DMS 273 treated with DMSO at 0.1 percent for 48 hours (cell line): ENCODE results near the gene SH3BP4.

Experiments
- DNase-seq: peaks from one replicate; lab custom pipeline; 2025; lab: John Stamatoyannopoulos, UW

Gene SH3BP4, protein sequence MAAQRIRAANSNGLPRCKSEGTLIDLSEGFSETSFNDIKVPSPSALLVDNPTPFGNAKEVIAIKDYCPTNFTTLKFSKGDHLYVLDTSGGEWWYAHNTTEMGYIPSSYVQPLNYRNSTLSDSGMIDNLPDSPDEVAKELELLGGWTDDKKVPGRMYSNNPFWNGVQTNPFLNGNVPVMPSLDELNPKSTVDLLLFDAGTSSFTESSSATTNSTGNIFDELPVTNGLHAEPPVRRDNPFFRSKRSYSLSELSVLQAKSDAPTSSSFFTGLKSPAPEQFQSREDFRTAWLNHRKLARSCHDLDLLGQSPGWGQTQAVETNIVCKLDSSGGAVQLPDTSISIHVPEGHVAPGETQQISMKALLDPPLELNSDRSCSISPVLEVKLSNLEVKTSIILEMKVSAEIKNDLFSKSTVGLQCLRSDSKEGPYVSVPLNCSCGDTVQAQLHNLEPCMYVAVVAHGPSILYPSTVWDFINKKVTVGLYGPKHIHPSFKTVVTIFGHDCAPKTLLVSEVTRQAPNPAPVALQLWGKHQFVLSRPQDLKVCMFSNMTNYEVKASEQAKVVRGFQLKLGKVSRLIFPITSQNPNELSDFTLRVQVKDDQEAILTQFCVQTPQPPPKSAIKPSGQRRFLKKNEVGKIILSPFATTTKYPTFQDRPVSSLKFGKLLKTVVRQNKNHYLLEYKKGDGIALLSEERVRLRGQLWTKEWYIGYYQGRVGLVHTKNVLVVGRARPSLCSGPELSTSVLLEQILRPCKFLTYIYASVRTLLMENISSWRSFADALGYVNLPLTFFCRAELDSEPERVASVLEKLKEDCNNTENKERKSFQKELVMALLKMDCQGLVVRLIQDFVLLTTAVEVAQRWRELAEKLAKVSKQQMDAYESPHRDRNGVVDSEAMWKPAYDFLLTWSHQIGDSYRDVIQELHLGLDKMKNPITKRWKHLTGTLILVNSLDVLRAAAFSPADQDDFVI

DNA sequence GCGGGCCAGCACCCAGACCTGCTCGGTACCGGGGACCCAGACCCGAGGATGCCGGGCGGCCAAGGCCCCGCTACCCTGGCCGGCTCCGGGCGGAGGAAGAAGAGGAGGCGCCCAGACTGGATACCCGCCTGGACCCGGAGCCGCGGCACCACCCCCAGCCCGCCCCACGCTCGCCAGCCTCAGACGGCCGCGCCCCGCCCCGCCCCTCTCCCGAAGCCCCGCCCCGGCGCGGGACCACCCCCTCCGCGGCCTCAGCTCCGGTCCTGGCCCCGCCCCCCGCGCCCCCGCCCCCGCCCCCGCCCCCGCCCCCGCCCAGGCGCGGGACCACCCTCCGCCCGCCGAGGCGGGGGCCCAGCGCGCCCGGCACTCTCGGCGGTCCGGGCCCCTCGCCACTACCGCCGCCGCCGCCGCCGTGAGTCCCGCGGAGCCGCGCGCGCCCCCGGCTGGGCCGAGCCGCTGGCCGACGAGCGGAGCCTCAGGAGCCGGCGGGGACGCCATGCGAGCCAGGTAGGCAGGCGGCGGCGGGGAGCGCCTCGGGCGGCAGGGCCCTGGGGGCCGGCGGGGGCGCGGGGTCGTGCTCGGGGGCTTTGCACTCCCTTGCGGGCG lies at the start of gene SH3BP4:
Gene SH3BP4 (plus strand): TSS at position 354 of the 606 bp plus-strand sequence. CDS start 82,986 bp downstream, outside the sequence.
- DNase-seq: no peak

DNA sequence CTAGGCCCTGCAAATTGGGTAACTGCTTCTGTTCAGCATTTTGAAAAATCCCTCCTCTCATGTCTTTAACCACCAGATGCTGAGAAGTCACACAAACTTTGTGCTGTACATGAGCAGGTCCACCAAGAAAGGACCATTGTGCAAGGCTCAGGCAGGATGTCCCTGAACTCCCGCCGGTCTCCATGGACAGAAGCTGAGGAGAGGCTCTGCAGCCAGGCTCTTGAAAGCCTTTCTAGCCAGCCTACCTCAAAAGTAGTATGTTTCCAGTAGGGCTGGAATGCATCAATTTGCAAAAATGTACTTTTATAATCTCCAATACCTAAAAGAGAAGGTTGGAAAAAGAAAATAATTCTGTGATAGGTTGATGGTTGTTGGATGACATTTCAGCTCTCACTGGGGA lies 47.0 kb upstream of the SH3BP4 start:
- no peak for DNase-seq

DNA sequence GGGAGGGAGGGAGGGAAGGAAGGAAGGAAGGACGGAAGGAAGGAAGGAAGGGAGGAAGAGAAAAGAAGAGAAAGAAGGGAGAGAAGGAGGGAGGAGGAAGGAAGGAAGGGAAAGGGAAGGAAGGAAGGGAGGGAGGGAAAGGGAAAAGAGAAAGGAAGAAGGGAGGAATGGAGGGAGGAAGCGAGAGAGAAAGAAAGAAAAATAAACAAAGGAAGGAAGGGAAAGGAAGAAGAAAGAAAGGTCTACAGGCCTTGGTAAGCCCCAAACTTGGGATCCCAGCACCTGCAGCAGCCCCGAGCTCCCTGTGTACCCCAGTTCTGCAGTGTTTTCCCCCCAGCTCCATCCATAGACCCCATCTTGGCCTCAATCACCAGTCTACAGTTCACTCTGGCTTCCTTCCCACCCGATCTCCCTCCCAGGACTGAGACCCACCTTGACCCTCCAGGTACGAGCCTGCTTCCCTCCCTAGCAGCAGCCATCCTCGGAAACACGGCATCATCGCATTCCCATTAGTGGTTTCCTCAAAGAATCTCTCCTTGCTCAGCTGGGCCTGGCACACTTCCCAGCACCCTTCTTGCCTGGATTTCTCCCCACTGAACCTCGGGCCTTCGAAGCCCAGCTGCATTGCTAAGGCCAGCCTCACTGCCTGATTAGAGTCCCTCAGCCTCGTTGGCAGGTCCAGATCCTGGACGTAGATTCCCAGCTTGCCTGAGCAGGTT lies 46.1 kb upstream of the SH3BP4 start:
- no peak for DNase-seq

DNA sequence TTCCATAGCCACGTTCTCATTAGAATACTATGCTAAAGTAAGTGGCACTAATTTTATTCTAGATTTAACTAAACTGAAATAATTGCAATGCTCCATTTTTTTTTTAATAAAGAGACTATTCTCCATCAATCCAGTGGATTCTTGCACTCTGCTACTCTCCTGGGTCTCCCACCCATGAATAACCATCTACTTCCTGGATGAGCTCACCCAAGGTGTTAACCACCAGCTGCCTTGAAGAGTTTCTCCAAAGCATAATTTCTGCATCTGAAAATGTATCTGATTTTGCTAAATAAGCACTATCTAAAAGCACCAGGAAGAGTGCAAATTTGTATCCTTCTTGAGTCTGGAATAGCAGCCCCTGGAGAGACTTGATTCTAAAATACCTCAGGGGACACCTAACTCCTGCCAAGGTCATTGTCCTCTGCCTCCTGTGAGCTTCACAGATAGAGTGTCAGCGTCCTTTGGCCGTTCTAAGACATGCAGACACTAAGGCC lies 41.6 kb upstream of the SH3BP4 start:
- DNase-seq: no peak

DNA sequence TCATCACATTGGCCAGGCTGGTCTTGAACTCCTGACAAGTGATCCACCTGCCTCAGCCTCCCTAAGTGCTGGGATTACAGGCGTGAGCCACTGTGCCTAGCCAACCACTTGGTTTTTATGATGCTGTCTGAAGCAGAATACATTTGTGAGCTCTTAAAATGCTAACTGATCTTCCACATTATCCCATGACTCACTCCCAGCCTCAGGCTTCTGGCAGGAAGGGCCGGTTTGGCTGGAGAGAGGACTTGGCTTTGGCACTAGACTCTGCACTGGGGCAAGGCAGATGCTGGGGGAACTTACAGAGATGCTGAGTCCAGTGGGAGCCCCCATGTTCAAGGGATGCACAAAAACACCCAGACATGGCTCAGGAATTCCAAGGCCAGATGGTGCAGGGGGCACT lies 40.5 kb upstream of the SH3BP4 start:
- DNase-seq: no peak

DNA sequence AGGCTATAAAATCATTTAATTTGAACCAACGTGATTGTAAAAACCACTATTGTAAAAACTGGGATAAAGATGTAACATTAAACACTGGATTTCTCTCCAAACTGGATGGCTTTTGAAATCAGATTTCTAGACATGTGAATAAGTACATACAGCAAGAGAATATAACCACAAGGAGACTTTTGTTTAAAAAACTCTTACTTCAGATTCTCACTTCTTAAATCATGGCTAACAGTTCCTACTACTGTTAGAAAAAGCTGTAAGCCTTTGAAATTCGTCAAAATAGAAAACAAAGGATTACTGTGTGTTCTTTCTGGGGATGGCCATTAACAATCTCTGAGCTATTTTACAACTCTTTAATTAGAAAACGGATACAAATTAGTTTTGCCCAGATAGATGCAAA lies 39.4 kb upstream of the SH3BP4 start:
- no peak for DNase-seq

DNA sequence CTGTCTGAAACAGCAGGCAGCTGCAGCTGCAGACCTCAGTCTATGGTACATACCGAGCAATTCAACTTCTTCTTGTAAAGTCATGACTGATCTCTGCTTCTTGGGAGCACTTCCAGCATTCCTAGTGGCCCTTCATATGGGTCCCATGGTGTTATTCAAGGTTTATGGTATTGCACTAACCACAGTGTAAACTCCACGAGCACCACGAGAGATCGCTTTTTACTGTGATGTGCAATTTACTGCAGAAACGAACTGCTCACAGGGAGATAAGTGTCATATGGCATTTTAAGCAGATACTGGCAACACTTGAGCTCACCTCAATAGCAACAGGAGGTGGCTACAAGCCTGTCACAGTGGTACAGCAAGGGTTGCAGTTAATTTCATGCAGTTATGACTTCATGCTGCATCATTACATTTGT lies 38.6 kb upstream of the SH3BP4 start:
- no peak for DNase-seq

DNA sequence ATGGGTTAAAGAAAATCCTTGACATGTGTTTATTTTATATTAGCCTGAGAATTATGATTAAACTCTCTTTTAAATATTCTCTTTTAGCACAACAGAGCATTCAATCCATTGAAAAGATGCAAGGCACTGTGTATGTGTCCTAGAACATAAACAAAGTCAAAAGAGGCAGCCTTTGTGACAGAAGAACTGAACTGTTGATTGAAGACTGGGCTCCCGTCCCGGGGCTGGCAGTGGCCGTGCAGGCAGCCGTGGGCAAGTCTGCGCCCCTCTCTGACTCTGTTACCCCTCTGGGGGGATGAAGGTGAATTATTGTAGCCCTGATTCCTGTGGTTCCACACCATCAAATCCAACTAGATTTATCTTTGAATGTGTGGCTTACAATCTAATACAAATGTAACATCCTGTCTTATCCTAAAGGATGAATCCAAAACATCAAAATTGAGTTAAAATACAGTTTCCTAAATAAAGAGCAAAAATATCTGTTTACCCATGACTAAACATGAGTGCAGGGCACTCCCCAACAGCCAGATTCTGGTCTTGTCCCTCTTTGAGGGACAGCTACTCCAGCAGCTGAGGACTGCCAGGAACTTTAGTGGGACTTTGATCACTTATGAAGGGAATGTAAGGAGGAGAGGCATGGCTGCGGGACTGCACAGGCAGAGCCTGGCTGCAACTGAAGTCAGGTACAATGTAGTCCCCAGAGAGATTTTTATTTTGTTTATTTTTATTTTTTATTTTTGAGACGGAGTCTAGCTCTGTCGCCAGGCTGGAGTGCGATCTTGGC lies 37.3 kb upstream of the SH3BP4 start:
- no peak for DNase-seq

DNA sequence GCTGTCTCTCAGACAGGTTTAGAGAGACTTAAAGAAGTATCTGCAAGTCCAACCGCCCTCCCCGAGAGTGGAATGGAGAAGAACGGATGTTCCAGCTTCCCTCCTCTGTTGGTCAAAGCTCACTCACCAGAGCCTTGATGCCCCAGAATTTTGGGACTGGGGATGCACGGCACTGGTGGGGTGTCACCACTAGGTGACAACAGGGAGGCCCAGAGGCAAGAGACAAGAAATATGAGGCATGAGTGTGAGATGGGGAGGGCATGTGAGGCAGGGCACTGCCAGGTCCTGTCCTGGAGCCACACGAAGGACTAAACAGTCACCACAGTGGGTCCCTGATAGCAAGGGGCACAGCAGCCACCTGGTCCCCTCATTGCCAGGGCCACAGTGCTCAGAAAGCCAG lies 35.1 kb upstream of the SH3BP4 start:
- no peak for DNase-seq

DNA sequence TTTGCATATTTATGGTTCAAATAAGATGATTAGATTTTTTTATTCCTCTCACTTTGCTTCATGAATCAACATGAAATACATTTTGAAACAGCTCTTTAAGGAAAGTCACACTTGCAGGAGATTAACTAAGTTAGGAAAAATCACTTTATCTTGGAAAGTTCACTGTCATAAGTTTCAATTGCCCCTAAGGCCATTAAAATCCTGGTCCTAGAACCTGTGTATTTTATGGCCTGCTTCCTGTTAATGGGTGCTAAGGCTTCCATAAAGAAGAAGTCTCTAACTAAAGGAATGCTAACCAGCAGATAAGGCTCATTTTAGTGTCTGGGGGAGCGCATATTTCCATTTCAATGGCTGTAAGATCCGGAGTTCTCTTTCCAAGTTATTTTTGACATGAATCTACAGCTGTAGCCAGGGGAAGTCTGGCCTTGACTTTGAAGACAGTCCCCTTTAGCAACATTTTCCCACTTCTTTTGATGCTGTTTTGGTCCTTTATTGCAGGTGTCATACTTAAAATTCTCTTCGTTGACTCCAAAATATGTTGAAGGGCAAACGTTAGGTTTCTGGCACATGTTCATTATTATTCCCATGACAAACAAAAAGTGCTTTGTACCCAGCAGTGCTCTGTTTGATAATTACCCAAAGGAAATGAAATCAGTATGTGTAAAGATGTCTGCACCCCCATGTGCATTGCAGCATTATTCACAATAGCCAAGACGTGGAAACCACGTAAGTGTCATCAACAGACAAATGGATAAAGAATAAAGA lies 34.4 kb upstream of the SH3BP4 start:
- DNase-seq: no peak

DNA sequence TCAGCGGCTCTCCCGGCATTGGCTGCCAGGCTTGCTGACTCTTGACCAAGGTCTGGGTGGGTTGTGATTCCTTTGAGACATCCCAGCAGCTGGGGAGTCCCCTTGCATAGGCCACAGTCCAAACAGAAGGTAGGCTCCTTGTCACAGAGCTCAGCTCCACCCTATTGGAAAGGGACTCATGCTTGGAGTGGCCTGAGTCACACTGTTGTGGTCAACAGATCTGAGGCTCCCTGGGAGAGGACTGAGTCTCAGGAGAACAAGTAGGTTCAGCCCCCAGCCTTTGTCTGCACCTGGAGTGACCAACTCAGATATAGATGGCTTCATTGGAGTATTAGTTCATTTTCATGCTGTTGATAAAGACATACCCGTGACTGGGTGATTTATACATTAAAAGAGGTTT lies 32.1 kb upstream of the SH3BP4 start:
- no peak for DNase-seq

DNA sequence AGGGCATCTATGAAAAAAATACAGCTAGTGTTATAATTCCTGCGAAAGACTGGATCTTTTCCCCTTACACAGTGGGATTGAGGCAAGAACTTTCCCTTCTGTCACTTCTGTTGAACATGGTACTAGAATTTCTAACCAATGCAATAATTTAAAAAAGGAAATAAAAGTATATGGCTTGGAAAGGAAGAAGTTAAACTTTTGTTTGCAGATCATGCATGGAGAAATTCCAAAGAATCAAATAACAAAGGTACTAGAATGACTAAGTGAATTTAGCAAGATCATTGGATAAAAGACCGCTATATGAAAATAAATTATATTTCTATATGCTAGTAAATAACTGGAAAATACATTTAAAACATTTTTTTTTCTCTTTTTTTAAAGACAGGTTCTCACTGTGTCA lies 31.0 kb upstream of the SH3BP4 start:
- DNase-seq: no peak

DNA sequence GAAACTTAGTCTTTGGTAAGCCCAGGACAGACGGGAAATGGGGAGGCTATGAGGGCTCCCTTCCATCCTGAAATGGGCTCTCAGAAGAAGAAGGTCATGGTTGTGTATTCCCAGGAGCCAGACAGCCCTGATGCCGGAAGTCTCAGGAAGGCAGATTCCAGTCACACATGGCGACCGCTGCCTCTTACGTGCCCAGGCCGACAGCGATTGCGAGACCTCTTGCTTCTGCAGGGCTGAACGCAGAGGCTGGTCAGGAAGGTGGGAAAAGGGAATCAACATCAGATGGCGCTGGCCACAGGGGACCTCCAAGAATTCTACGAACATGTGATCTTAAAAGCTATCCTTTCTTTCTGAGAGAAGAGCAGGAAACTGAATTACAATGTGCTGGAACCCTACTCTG lies 22.8 kb upstream of the SH3BP4 start:
- no peak for DNase-seq

DNA sequence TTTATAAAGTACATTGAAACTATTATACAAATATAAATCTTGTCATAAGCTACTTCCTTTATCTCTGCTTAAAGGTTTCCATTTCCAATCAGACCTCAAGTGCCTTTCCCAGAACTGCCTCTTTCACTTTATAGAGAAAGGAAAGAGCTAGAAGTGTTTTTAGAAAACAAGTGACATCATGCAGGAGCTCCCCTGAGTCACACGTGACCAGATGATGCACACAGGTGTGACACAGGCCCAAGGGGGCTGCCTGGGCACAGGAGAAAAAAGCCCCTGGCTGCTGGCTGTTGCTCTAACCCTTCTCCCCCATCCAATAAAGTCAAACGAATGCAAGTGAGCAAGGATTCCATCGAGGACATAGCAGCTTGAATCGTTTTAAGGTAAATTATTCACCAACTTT lies 21.4 kb upstream of the SH3BP4 start:
- no peak for DNase-seq

DNA sequence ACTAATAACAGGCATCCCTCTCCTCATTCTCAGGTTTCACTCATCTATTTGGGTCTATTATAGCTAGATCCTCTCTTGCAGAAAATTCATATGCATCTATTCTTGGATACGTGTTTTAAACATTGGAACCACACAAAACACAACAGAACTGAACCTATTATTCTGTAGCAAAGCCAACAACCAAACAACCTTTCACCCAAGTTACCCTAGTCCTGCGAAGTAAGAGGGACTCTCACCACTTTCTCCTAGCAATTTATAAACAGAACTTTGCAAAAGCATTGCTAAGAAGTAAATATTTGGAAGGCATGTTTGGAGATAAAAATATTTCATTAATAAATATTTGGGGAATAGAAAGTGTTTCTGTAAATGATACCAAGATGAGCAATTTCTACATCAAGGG lies 20.4 kb upstream of the SH3BP4 start:
- DNase-seq: no peak

DNA sequence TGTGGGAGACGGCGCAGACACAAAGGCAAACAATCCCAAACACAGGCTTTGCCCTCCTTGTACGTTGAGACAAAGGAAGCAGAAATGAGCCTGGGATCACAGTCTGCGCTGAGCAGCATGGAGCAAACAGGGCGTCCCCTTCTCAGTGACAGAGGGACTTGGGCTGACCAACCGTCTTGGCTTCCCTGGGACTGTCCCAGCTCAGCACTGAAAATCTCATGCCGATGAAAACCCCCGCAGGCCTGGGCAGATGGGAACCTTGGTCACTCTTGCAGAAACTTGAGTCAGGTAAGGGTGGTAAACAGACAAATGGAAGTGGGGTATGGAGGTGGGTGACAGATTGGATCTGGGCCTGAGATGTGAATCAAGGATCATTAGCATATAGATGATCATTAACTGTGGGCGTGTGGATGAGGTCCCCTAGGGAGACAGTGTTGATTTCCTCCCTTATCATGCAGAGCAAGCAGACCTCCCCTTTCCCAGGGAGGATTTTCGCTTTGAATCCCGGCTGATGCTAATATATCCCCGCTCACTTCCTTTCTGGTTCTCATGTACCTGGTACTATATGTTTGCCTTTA lies 19.1 kb upstream of the SH3BP4 start:
- no peak for DNase-seq

DNA sequence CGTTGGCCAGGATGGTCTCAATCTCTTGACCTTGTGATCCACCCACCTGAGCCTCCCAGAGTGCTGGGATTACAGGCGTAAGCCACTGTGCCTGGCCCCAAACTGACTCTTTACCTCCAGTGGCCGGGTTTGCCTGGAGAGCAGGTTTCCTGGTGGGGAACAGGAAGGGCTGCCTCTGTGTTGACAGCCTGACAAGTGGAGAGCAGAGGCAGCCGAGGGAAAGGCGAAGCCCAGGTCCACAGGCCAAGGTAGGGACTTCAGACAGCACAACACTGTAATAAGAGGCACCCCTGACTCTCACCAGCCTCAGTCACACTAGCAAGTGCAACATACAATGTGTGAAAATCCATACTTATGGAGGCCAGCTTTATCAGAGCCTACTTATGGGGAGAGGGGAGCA lies 16.5 kb upstream of the SH3BP4 start:
- DNase-seq: no peak

DNA sequence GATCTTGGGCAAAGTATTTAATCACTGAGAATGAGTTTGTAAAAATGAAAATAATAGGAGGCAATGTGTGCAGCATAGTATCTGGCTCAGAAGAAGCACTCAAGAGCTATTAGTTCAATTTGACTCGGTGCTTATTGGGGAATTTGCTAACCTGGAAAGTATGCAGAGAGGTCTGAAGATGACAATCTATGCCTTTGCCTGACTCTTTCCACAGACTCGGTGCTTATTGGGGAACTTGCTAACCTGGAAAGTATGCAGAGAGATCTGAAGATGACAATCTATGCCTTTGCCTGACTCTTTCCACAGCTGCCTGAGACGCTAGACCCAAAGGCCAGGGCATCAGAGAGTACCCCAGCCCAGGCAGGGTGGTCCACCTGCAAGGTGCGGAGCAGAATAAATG lies 12.2 kb upstream of the SH3BP4 start:
- no peak for DNase-seq

DNA sequence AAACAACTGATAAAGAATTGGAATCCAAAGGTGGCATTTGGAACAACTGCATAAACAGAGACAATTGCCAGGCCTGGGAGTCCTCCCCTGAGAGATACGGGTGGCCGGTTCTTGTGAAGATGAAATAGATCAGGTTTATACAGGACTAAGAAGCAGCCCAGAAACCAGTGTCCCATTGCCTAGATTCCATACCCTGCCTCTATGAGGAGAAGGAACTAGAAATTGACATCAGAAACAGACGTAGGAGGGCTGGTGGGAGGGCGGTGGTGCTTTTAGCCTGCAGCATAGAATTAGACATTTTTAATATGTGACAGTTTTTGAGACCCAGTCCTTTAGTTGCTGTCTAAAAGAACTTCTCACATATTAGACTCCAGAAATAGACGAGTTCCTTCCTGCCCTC lies 11.8 kb upstream of the SH3BP4 start:
- DNase-seq: no peak

DNA sequence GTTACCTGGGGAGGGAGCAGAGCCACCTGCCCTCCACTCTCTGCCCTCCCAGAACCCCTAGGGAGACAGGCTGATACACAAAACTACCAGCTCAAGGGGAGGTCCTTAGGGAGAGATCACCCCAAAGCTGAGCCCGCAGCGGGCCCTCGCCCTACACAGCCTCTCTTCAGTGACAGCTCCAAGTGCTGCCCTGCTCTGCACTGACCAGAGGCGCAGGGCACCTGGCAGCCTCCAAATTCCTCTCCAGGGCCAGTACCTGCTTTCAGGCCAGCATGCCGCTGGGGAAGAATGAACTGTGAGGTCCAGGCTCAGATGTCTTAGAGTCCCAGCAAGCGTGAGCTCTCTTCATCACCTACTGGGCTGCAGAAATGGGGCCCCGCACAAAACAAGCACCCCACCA lies 11.3 kb upstream of the SH3BP4 start:
- DNase-seq: no peak
